OCI-LY1 (cell line): ENCODE results near the gene EXOC6B.

Source experiments
- H2AFZ ChIP-seq: fragments of 200-600 bp; sonication (generic), shearing (Covaris generic); 2 replicates; pipeline ENCODE4 v1.6.0; 2014; ENCODE audit warnings: antibody characterized with exemption, mild to moderate bottlenecking, low read length
- H3F3A ChIP-seq: fragments of 200-600 bp; sonication (generic), shearing (Covaris generic); 2 replicates; pipeline ENCODE4 v1.6.0; 2014; ENCODE audit warnings: mild to moderate bottlenecking, antibody characterized with exemption, low read length, moderate library complexity; ENCODE audit not compliant: insufficient read depth
- H3K27ac ChIP-seq: fragments of 200-600 bp; sonication (generic); 2 replicates; pipeline ENCODE4 v1.5.1; 2014; ENCODE audit warnings: low read length, mixed run types, mild to moderate bottlenecking, low read depth; ENCODE audit not compliant: poor library complexity, severe bottlenecking
- H3K27me3 ChIP-seq: fragments of 200-600 bp; sonication (generic); 2 replicates; pipeline ENCODE4 v1.6.0; 2014; ENCODE audit warnings: antibody characterized with exemption, mild to moderate bottlenecking, low read length, moderate library complexity; ENCODE audit not compliant: insufficient read depth
- H3K36me3 ChIP-seq: fragments of 200-600 bp; sonication (generic); 2 replicates; pipeline ENCODE4 v1.6.1; 2014; ENCODE audit warnings: mild to moderate bottlenecking, antibody characterized with exemption, low read length, moderate library complexity, mixed read lengths; ENCODE audit not compliant: insufficient read depth
- H3K4me1 ChIP-seq: fragments of 200-600 bp; sonication (generic); 2 replicates; pipeline ENCODE4 v1.5.1; 2014; ENCODE audit warnings: mild to moderate bottlenecking, low read length, moderate library complexity; ENCODE audit not compliant: insufficient read depth, severe bottlenecking
- H3K4me2 ChIP-seq: fragments of 200-600 bp; sonication (generic), shearing (Covaris generic); 2 replicates; pipeline ENCODE4 v1.6.1; 2014; ENCODE audit warnings: low read length
- H3K4me3 ChIP-seq: fragments of 200-600 bp; sonication (generic); 2 replicates; pipeline ENCODE4 v1.5.1; 2014; ENCODE audit warnings: low read length, low read depth, mild to moderate bottlenecking, mixed read lengths; ENCODE audit not compliant: poor library complexity, severe bottlenecking
- H3K79me2 ChIP-seq: fragments of 200-600 bp; shearing (Covaris generic); 2 replicates; pipeline ENCODE4 v1.6.1; 2016; ENCODE audit warnings: mixed run types, low read length, mixed read lengths; ENCODE audit not compliant: insufficient read depth
- H3K9ac ChIP-seq: fragments of 200-600 bp; sonication (generic), shearing (Covaris generic); 2 replicates; pipeline ENCODE4 v1.6.1; 2014; ENCODE audit warnings: mild to moderate bottlenecking, low read length, mixed read lengths
- H3K9me2 ChIP-seq: fragments of 200-600 bp; sonication (generic), shearing (Covaris generic); 2 replicates; pipeline ENCODE4 v1.6.1; 2014; ENCODE audit warnings: low read depth, mild to moderate bottlenecking, low read length, mixed read lengths
- H3K9me3 ChIP-seq: fragments of 200-600 bp; shearing (Covaris generic); 2 replicates; pipeline ENCODE4 v1.6.1; 2014; ENCODE audit warnings: low read length, mixed read lengths
- H4K20me1 ChIP-seq: fragments of 200-600 bp; sonication (generic), shearing (Covaris generic); 2 replicates; pipeline ENCODE4 v1.6.0; 2016; ENCODE audit warnings: mild to moderate bottlenecking, low read length; ENCODE audit not compliant: insufficient read depth
- EZH2 ChIP-seq: fragments of 200-600 bp; sonication (generic), shearing (Covaris generic); IDR thresholded peaks from 2 replicates; pipeline ENCODE4 v1.8.0; 2017; ENCODE audit warnings: borderline replicate concordance, mixed run types, mild to moderate bottlenecking, antibody characterized with exemption, low read length, moderate library complexity, mixed read lengths
- TF ChIP-seq, protein P1 (sequence below): fragments of 200-600 bp; sonication (generic), shearing (Covaris generic); IDR thresholded peaks from 2 replicates; pipeline ENCODE4 v1.5.1; 2017; ENCODE audit warnings: mild to moderate bottlenecking, antibody characterized with exemption, low read length, moderate library complexity, mixed read lengths

The EXOC6B gene

DNA sequence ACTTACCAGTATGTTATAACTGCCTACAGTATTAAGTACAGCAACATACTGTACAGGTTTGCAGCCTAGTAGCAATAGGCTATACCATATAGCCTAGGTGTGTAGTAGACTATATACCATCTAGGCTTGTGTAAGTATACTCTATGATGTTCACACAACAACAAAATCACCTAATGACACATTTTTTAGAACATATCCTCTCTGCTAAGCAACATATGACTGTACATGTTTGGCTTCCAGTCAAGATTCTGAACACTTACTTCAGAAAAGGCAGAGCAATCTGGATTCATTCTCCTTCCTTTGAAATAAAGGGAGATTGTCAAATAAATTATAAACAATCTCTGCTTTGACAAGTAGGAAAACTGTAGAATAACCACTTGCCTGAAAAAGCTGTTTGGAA lies 81.8 kb downstream of the EXOC6B start:
- no peaks in the 10 kb centered on the region for H3K36me3 ChIP-seq
- H4K20me1 ChIP-seq = no peaks in the 10 kb centered on the region
- H3K4me1 ChIP-seq = no peaks in the 10 kb centered on the region
- H3K27ac ChIP-seq = no peak overlapping the region
- no peaks in the 10 kb centered on the region for H3K9me3 ChIP-seq
- H3K9me2 ChIP-seq = no peaks in the 10 kb centered on the region
- no peak overlapping the region for H3K9ac ChIP-seq
- no peak overlapping the region for H3K4me3 ChIP-seq
- no peak for TF ChIP-seq EZH2
- TF ChIP-seq, protein P1, sequence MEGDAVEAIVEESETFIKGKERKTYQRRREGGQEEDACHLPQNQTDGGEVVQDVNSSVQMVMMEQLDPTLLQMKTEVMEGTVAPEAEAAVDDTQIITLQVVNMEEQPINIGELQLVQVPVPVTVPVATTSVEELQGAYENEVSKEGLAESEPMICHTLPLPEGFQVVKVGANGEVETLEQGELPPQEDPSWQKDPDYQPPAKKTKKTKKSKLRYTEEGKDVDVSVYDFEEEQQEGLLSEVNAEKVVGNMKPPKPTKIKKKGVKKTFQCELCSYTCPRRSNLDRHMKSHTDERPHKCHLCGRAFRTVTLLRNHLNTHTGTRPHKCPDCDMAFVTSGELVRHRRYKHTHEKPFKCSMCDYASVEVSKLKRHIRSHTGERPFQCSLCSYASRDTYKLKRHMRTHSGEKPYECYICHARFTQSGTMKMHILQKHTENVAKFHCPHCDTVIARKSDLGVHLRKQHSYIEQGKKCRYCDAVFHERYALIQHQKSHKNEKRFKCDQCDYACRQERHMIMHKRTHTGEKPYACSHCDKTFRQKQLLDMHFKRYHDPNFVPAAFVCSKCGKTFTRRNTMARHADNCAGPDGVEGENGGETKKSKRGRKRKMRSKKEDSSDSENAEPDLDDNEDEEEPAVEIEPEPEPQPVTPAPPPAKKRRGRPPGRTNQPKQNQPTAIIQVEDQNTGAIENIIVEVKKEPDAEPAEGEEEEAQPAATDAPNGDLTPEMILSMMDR = no peak
- H3F3A ChIP-seq = no peaks in the 10 kb centered on the region
- H3K79me2 ChIP-seq = no peaks in the 10 kb centered on the region
- no peaks in the 10 kb centered on the region for H3K27me3 ChIP-seq
- no peak overlapping the region for H2AFZ ChIP-seq
- H3K4me2 ChIP-seq = no peak overlapping the region

DNA sequence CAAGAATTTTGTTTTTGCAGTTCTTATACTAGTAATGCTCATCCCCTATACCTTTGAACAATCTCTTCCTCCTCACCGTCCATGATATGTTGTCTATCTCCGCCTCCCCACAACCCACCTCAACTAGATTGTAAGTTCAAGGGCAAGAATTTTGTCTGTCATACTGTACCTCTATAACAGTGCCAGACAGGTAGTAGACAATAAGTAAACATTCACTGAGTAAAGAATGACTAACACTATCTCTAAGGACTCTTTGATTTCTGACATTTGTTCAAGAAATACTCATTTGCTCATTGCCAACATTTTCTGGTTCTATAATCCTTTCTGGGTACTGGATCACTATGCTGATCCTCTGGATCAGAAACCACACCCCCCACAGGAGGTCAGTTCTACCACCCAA lies 82.4 kb downstream of the EXOC6B start:
- no peak overlapping the region for H3K4me2 ChIP-seq
- H3K4me1 ChIP-seq = no peaks in the 10 kb centered on the region
- H3K27me3 ChIP-seq = no peaks in the 10 kb centered on the region
- no peak overlapping the region for H2AFZ ChIP-seq
- H3K9me2 ChIP-seq = no peaks in the 10 kb centered on the region
- H4K20me1 ChIP-seq = no peaks in the 10 kb centered on the region
- H3K27ac ChIP-seq = no peak overlapping the region
- no peaks in the 10 kb centered on the region for H3K79me2 ChIP-seq
- TF ChIP-seq EZH2 = no peak
- TF ChIP-seq, protein P1 = no peak
- H3K9me3 ChIP-seq = no peaks in the 10 kb centered on the region
- no peak overlapping the region for H3K4me3 ChIP-seq
- no peaks in the 10 kb centered on the region for H3K36me3 ChIP-seq
- no peaks in the 10 kb centered on the region for H3F3A ChIP-seq
- H3K9ac ChIP-seq = no peak overlapping the region

DNA sequence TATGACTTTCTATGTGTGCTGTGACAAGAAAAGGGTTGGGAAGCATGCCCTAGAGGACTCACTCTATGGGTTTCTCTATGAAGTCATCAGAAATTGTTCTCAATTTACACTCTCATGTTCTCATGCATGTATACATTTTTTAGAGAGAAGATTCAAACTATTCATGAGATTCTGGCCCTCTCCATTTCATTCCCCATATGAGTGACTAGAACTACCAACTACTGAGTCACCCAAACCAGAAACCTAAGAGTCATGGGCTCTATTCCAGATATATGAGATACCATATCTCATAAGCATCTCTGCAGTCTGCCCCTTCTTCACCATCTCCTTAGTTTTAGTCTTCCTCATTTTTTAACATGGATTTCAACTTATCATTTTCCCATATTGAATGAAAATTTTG lies 87.7 kb downstream of the EXOC6B start:
- Histone ChIP-seq H3K79me2 (no peaks in the 10 kb centered on the region), H3K27me3 (no peaks in the 10 kb centered on the region), H4K20me1 (no peaks in the 10 kb centered on the region), H3K9ac (no peak overlapping the region), H3K9me3 (no peaks in the 10 kb centered on the region), H3K36me3 (no peaks in the 10 kb centered on the region), H2AFZ (no peak overlapping the region), H3F3A (no peaks in the 10 kb centered on the region), H3K4me2 (no peak overlapping the region), H3K4me1 (no peaks in the 10 kb centered on the region), H3K27ac (no peak overlapping the region), H3K9me2 (no peaks in the 10 kb centered on the region), H3K4me3 (no peak overlapping the region)
- no peak for TF ChIP-seq EZH2
- TF ChIP-seq, protein P1 = no peak
